IMR-90 (cell line): ENCODE results near the gene NME2.

Experiments used
- BHLHE40 ChIP-seq: fragments of 150-350 bp; IDR thresholded peaks from 2 replicates; pipeline ENCODE4 v1.6.1; 2016; ENCODE audit warnings: mild to moderate bottlenecking, low read depth, low read length
- CEBPB ChIP-seq: IDR thresholded peaks from 2 replicates; pipeline ENCODE4 v1.6.1; 2012; ENCODE audit warnings: low read depth, low read length, improper control_type of control experiment
- CHD1 ChIP-seq: IDR thresholded peaks from 2 replicates; pipeline ENCODE4 v1.6.1; 2012; ENCODE audit warnings: low read depth, low read length, improper control_type of control experiment
- CTCF ChIP-seq: conservative IDR thresholded peaks from 2 replicates; pipeline ENCODE4 v1.5.1; 2012; ENCODE audit warnings: mild to moderate bottlenecking, low read depth, low read length, improper control_type of control experiment
- FOS ChIP-seq: fragments of 150-350 bp; IDR thresholded peaks from 2 replicates; pipeline ENCODE4 v1.6.1; 2016; ENCODE audit warnings: low read depth, low read length
- MAFK ChIP-seq: IDR thresholded peaks from 2 replicates; pipeline ENCODE4 v1.6.1; 2012; ENCODE audit warnings: low read depth, low read length, improper control_type of control experiment
- MXI1 ChIP-seq: IDR thresholded peaks from 2 replicates; pipeline ENCODE4 v1.6.1; 2012; ENCODE audit warnings: low read depth, mild to moderate bottlenecking, low read length, moderate library complexity, borderline replicate concordance
- POLR2A ChIP-seq: IDR thresholded peaks from 2 replicates; pipeline ENCODE4 v1.6.1; 2012; ENCODE audit warnings: mild to moderate bottlenecking, low read depth, low read length
- RAD21 ChIP-seq: IDR thresholded peaks from 2 replicates; pipeline ENCODE4 v1.6.1; 2012; ENCODE audit warnings: low read length, improper control_type of control experiment
- RCOR1 ChIP-seq: IDR thresholded peaks from 2 replicates; pipeline ENCODE4 v1.6.1; 2012; ENCODE audit warnings: mild to moderate bottlenecking, low read length, improper control_type of control experiment; ENCODE audit not compliant: insufficient replicate concordance
- RFX5 ChIP-seq: IDR thresholded peaks from 2 replicates; pipeline ENCODE4 v1.8.0; 2012; ENCODE audit warnings: low read depth, mild to moderate bottlenecking, low read length, moderate library complexity
- SMC3 ChIP-seq: fragments of 150-350 bp; IDR thresholded peaks from 2 replicates; pipeline ENCODE4 v1.6.1; 2016; ENCODE audit warnings: low read depth, mild to moderate bottlenecking, antibody characterized with exemption, low read length, moderate library complexity

GRCh38 chr17:51200295-51200694 is 34.1 kb downstream of the NME2 start:
- TF ChIP-seq CTCF (no peak), RFX5 (no peak), RAD21 (no peak), SMC3 (no peak), FOS (no peak), BHLHE40 (no peak), POLR2A (no peak), MXI1 (no peak), RCOR1 (no peak), MAFK (no peak), CEBPB (no peak), CHD1 (no peak)
